Gastrocnemius medialis (tissue), 4 donors: ENCODE measurements around the gene RBM6. TPM values are rescaled to one million over a fixed set of nuclear protein-coding genes. Genes with fewer than 3 reads are reported as not detected.
"Not testable (repeated sequence)": the region's sequence is repeated elsewhere in the genome, so short reads cannot be mapped to it uniquely, and the experiment has no call there.

ENCODE experiments used
- ATAC-seq, 2 donors: fragments of 150-250 bp; one replicate each; pipeline ENCODE4 v1.9.1; 2016
- DNase-seq, 2 donors: peaks; one replicate each; pipeline ENCODE4 v3.0.0-alpha.2; 2019
- H3K27ac ChIP-seq, 4 donors: fragments of 200-600 bp; sonication (generic); 1 replicate in 1 of 4; 2 replicates in 3 of 4; pipeline ENCODE4 v1.5.1; 2016 to 2018; ENCODE audit warnings: mild to moderate bottlenecking in 2 of 4, moderate library complexity in 1 of 4
- H3K27me3 ChIP-seq, 3 donors: fragments of 200-600 bp; sonication (generic) in 2 of 3; 1 replicate in 1 of 3; 2 replicates in 2 of 3; pipeline versions ENCODE4 v1.5.1 to v1.6.0; 2016 to 2019; ENCODE audit warnings: mild to moderate bottlenecking in 1 of 3, moderate library complexity in 1 of 3
- H3K36me3 ChIP-seq, 2 donors: fragments of 200-600 bp; sonication (generic) in 1 of 2; one replicate each; pipeline ENCODE4 v1.5.1; 2017 to 2018
- H3K4me1 ChIP-seq, 2 donors: fragments of 200-600 bp; sonication (generic) in 1 of 2; one replicate each; pipeline ENCODE4 v1.5.1; 2016 to 2017; ENCODE audit warnings: mild to moderate bottlenecking in 2 of 2
- H3K4me3 ChIP-seq, 4 donors: fragments of 200-600 bp; sonication (generic) in 3 of 4; 1 replicate in 1 of 4; 2 replicates in 3 of 4; pipeline ENCODE4 v1.5.1; 2016 to 2019; ENCODE audit warnings: mild to moderate bottlenecking in 2 of 4
- H3K9me3 ChIP-seq, 3 donors: fragments of 200-600 bp; sonication (generic) in 2 of 3; 1 replicate in 1 of 3; 2 replicates in 2 of 3; pipeline ENCODE4 v1.5.1; 2016 to 2019
- CTCF ChIP-seq, 5 experiments: fragments of 450-650 bp in 3 of 5; fragments of 200-600 bp in 2 of 5; sonication (generic) in 2 of 5; IDR thresholded peaks in 4 of 5; conservative IDR thresholded peaks in 1 of 5; 1 replicate in 4 of 5; 2 replicates in 1 of 5; pipeline ENCODE4 v1.5.1; 2016 to 2019; ENCODE audit warnings: antibody characterized with exemption in 5 of 5, mild to moderate bottlenecking in 3 of 5, moderate library complexity in 3 of 5
- POLR2A ChIP-seq, 2 donors: fragments of 450-650 bp; IDR thresholded peaks; one replicate each; pipeline ENCODE4 v1.6.1; 2017; ENCODE audit warnings: antibody characterized with exemption in 2 of 2, mild to moderate bottlenecking in 2 of 2, moderate library complexity in 2 of 2
- in situ Hi-C, 4 donors: fragments of 200-750 bp; cut with MboI; loops; one replicate each; pipeline versions ENCODE4 v1.15.0 to v1.8.0; 2017; ENCODE audit warnings: low sequenced_read_pairs in 4 of 4
- intact Hi-C: fragments of 100-400 bp; cut with DNase I; formaldehyde crosslinking; loops from one replicate; pipeline ENCODE4 v1.15.1; 2023; ENCODE audit warnings: low total_unique reads
- total RNA-seq, 4 donors: library from RNA; depleted of rRNA; stranded (reverse); fragments of >200 nt; gene quantifications; one replicate each; pipeline versions ENCODE4 v1.1.0 to v1.2.3, GENCODE V29; 2016

The RBM6 gene
- total RNA-seq, 4 donors from 2014 or later, result 27.2 to 55.6 (median 30.6) TPM

DNA sequence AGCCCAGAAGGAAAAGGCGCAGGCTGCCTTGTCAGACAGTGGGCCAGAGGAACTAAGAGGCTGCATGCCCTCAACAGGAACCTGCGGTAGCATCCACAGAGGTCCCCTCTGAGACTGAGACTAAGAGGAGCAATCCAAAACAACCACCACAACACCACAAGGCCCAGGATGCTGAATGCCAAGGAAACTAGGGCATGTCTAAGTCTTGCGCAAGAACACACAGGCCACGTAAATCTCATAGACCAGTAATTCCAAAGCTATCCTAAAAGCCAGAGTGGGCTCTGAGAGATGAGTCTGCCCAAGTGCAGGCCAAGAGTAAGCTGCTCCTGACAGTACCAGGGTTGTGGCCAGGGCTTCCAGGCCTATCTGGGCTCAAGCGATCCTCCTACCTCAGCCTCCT is 23.3 kb upstream of the RBM6 start:
- H3K27me3 ChIP-seq, result no peaks in the 10 kb centered on the region
- DNase-seq (no peak), ATAC-seq (no peak)
- H3K9me3 ChIP-seq, result no peaks in the 10 kb centered on the region
- in situ Hi-C loops, result no loop called here
- no peaks in the 10 kb centered on the region for H3K4me1 ChIP-seq
- intact Hi-C loops, result no loop called here
- TF ChIP-seq CTCF (IDR thresholded peaks at IDR 0.05 in 4 of 5, conservative IDR thresholded peaks at IDR 0.05 in 1 of 5), result no peak
- TF ChIP-seq POLR2A (IDR thresholded peaks at IDR 0.05), result no peak
- H3K4me3 ChIP-seq, result no peak overlapping the region
- no peak overlapping the region for H3K27ac ChIP-seq
- H3K36me3 ChIP-seq, result peaks cover 0 to 14% of the 10 kb centered on the region in 2 donors

- H3K4me3 ChIP-seq, H3K36me3 ChIP-seq, H3K27ac ChIP-seq, H3K4me1 ChIP-seq, in situ Hi-C loops, intact Hi-C loops, ATAC-seq, DNase-seq, H3K9me3 ChIP-seq, H3K27me3 ChIP-seq: not testable (repeated sequence)
Measured at GRCh38 chr3:49917806-49918590, 22.0 kb upstream of the RBM6 start.

DNA sequence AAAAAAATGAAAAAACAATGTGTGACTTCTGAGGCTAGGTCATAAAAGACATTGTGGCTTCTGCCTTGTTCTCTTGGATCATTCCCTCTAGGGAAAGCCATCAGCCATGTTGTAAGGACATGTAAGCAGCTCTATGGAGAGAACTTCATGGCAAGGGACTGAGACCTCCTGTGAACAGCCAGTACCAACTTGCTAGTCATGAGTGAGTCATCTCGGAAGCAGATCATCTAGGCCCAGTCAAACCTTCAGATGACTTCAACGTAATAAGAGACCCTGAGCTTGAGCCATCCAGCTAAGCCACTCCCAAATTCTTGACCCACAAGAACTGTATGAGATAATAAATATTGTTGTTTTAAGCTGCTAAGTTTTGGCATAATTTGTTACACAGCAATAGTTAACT is 15.3 kb upstream of the RBM6 start:
- no peak for TF ChIP-seq CTCF (IDR thresholded peaks at IDR 0.05 in 4 of 5, conservative IDR thresholded peaks at IDR 0.05 in 1 of 5)
- no peak for TF ChIP-seq POLR2A (IDR thresholded peaks at IDR 0.05)
- Histone ChIP-seq H3K27me3 (no peaks in the 10 kb centered on the region), H3K36me3 (peaks cover 0 to 4% of the 10 kb centered on the region in 2 donors), H3K27ac (peak overlapping the region in 3 of 4 donors; percentile 4 to 60 (median 53)), H3K9me3 (no peaks in the 10 kb centered on the region), H3K4me3 (no peak overlapping the region), H3K4me1 (peaks cover 14 to 24% of the 10 kb centered on the region in 2 donors)
- peak; percentile 65 for ATAC-seq
- DNase-seq, result peak in 1 of 2 donors; percentile 45
- intact Hi-C loops, result no loop called here
- in situ Hi-C loops, result loop anchor here in 1 of 4 donors (25.0 kb wide), 1 partner anchor 363 kb away; the partner anchor contains the start of genes HYAL3, IFRD2, LSMEM2 and NAA80

DNA sequence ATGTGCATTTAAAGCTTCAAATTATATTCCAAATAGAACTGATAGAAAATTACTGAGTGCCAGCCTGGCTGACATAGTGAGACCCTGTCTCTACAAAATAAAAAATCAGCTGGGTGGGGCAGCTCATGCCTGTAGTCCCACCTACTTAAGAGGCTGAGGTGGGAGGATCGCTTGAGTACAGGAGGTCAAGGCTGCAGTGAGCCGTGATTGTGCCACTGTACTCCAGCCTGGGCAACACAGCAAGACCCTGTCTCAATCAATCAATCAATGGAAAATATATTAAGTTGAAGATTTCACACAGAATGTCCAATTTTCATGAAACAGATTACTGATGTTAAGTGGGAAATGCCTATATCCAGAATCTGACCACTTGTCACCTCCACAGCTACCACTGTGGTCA is 14.5 kb upstream of the RBM6 start:
- H3K27ac ChIP-seq, result peak overlapping the region in 1 of 4 donors; percentile 53
- no peaks in the 10 kb centered on the region for H3K9me3 ChIP-seq
- no peaks in the 10 kb centered on the region for H3K27me3 ChIP-seq
- in situ Hi-C loops, result loop anchor here in 1 of 4 donors (25.0 kb wide), 1 partner anchor 362 kb away; the partner anchor contains the start of genes HYAL3, IFRD2, LSMEM2 and NAA80
- H3K4me3 ChIP-seq, result no peak overlapping the region
- ATAC-seq (no peak), DNase-seq (no peak)
- intact Hi-C loops, result no loop called here
- H3K36me3 ChIP-seq, result peaks cover 0 to 4% of the 10 kb centered on the region in 2 donors
- no peak for TF ChIP-seq CTCF (IDR thresholded peaks at IDR 0.05 in 4 of 5, conservative IDR thresholded peaks at IDR 0.05 in 1 of 5)
- TF ChIP-seq POLR2A (IDR thresholded peaks at IDR 0.05), result no peak
- H3K4me1 ChIP-seq, result peaks cover 20 to 29% of the 10 kb centered on the region in 2 donors

GRCh38 chr3:49926117-49926728 is 13.7 kb upstream of the RBM6 start:
- intact Hi-C loops, result no loop called here
- H3K4me1 ChIP-seq, result peaks cover 22 to 36% of the 10 kb centered on the region in 2 donors
- TF ChIP-seq POLR2A (IDR thresholded peaks at IDR 0.05) (no peak), CTCF (IDR thresholded peaks at IDR 0.05 in 4 of 5, conservative IDR thresholded peaks at IDR 0.05 in 1 of 5) (no peak)

More at GRCh38 chr3:49926117-49926728, 13.7 kb upstream of the RBM6 start:
- in situ Hi-C loops, result loop anchor here in 1 of 4 donors (25.0 kb wide), 1 partner anchor 361 kb away; the partner anchor contains the start of genes HYAL3, IFRD2, LSMEM2 and NAA80
- Histone ChIP-seq H3K27me3 (no peaks in the 10 kb centered on the region), H3K36me3 (peaks cover 0 to 4% of the 10 kb centered on the region in 2 donors), H3K4me3 (no peak overlapping the region), H3K27ac (no peak overlapping the region), H3K9me3 (no peaks in the 10 kb centered on the region)
- DNase-seq, result no peak
- no peak for ATAC-seq
